HG03457 (cell line): ENCODE measurements around the gene OGDH.
"Not testable (repeated sequence)": the region's sequence is repeated elsewhere in the genome, so short reads cannot be mapped to it uniquely, and the experiment has no call there.

Experiments
- ATAC-seq: cut with Tn5 transposase; IDR thresholded peaks from one replicate; pipeline ENCODE4 v1.9.1; 2021; ENCODE audit warnings: moderate number of reproducible peaks; ENCODE audit not compliant: unreplicated experiment

The OGDH gene

DNA sequence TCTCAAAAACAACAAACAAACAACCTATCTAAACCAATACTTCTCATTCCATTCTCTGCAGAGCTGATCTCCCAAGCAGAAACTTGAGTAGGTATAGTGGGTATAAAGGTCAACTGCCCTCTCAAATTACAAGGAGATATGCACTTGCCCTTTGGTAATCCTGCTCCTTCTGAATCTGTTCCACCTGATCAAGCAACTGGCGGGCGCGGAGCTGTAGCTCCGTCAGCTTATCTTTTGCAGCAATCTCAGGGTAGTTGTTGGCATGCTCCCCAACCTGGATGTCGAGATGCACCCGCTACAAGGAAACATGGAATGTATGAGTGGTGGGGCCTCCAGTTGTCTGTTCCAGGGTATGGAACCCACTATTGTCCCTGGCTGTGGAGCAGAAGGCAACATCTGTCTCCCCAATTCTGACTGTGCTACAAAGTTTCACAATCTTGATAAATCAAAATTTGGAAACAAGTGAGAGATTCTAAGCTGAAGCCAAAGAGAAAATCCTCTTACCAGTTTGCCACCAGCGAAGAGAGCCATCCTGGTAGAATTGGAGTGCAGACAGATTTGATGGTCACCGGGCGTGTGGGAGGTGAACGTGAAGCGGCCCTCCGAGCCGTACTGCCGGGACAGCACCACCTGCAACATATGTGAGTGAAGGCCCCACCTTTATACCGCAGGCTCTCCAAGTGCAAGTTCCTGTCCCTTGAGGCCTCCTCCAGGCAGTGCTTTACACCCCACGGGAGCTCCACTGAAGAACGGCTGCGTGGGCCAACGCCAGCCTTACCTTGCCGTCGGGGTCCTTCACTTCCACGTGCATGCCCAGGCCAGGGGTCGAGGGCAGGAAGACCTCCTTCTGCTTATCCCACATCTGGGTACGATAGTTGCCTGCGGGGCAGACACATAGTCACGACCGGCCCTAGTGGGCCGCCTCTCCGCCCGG, 25.2 kb upstream of the OGDH start:
- peak; percentile 25 for ATAC-seq

DNA sequence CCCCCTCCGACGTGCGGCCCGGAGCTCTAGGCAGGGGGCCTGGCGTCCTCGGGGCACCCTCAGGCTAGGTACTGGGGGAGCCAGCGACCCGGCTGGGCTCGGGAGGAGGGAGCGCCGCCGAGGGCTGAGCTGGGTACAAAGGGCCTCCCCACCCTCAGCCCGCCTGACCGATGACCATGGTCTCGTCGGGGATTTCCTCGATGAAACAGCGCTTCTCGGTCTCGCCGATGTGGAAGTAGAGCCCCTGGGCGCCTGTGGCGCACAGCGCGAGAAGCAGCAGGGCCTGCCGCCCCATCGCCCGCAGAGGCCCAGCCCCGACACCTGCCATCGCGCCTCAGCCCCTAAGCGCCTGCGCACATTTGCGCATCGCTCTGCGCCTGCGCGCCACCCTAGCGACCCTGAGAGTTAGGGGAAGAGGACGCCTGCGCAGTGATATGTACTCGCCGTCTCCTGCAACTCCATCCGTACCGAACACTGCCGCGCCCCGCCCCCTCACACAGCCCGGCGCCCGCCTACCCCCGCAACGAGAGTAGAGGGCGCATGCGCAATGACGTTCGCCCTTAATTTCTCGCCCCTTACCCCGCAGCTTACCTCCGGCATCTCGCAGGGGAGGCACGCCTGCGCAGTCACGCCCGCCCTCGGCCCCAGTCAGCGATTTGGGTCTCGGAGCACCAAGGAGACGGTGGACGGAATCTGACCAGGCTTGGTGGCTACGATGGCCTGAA, 24.4 kb upstream of the OGDH start, which contains the start of gene TMED4:
Gene TMED4 (minus strand): TSS at position 353 of the 725 bp plus-strand sequence. CDS start 25 bp downstream, at position 328.
- peak; percentile 68 for ATAC-seq

DNA sequence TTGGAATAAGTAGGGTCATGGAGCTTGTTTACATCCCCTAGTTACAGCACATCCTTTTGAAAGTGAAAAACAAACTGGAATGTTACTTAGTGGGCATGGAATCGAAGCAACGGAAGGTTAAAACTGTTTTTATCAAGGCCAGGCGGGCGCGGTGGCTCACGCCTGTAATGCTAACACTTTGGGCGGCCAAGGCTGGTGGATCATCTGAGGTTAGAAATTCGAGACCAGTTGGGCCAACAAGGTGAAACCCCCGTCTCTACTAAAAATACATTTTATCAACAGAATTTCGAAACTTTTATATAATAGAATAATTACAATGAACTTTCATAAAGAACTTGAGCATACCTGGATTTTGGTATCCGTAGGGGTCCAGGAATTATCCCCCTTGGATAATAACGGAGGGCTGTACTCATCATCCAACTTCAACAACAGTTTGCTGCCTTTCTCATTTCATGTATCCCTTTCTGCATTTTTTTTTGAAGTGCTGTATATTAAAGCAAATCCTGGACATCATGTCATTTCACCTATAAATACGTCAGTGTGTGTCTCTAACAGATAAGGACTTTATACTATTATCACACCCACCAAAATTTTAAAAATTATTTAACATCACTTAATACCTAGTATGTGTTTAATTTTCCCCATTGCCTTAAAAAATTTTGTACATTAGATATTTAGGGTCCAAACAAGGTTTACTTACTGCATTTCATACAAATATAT, 23.1 kb upstream of the OGDH start:
- no peak for ATAC-seq

DNA sequence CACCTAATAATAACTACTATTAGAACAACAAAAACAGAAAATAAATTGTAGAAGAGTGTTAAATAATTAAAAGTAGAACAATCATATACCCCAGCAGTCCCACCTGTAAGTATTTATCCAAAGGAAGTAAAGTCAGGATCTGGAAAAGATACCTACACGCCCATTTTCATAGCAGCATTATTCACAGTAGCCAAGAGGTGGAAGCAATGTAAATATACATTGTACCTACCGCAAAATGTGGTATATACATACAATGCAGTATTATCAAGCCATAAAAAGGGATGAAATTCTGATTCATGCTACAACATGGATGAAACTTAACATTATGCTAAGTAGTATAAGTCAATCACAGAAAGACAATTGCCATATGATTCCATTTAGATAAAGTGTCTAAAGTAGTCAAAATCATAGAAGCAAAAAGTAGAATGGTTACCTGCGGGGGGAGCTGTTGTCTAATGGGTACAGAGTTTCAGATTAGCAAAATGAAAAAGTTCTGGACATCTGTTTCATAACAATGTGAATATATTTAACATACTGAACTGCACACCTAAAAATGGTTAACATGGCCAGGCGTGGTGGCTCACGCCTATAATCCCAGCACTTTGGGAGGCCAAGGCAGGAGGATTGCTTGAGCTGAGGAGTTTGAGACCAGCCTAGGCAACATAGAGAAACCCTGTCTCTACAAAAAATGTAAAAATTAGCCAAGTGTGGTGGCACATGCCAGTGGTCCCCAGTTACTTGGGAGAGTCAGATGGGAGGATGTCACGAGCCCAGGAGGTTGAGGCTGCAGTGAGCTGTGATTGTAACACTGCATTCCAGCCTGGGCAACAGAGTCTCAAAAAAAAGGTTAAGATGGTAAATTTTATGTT, 18.4 kb upstream of the OGDH start:
- no peak for ATAC-seq

DNA sequence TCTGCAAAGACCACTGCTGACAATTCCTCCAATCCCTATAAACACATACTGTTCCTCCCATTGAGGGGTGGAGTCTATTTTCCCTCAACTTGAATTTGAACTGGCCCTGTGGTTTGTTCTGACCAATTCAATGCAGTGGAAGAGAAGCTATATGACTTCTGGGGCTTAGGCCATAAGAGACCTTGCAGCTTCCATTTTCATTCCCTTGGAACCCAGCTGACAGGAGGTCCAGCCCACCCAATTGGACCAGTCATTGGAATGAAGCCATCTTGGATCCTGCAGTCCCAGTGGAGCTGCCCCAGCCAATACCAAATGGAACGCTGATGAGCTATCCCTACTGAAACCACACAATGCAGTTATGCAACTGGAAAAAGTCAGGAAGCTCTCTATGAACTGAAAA, 15.5 kb upstream of the OGDH start:
- ATAC-seq = no peak

DNA sequence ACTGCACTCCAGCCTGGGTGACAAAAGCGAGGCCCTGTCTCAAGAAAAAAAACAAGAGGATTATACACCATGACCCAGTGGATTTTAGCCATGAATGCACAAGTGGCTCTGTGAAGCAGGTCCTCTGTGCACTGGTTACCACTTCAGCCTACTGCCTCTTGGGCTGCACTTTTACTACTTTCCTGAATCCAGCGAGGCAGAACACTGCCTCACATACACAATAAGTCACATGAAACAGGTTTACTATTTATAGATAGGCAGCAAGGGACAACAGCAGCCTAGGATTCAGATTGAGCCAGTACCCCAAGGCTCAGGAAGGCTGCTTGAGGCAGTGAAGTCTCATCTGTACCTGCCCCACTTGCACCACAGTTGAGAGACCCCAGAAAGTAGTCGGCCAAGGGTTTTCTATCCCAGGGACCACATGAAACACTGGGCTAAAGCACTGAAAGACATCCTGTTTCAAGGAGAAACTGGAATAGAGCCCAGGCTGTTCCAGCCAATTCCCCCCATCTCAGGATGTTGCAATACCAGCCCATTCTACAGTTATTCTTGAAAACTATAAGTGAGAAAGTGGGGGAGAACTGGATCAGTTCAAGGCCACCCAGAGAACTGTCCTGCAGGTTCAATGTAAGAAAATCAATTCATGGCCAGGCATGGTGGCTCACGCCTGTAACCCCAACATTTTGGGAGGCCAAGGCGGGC, 10.3 kb upstream of the OGDH start:
- no peak for ATAC-seq

DNA sequence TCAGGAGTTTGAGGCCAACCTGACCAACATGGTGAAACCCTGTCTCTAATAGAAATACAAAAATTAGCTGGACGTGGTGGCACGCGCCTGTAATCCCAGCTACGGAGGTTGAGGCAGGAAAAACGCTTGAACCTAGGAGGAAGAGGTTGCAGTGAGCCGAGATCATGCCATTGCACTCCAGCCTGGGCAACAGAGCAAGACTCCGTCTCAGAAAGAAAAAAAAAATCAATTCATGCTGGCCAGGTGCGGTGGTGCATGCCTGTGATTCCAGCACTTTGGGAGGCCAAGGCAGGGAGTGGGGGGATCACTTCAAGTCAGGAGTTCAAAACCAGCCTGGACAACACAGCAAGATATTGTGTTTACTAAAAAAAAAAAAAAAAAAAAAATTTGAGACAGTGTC, 9.2 kb upstream of the OGDH start:
- ATAC-seq = not testable (repeated sequence)

DNA sequence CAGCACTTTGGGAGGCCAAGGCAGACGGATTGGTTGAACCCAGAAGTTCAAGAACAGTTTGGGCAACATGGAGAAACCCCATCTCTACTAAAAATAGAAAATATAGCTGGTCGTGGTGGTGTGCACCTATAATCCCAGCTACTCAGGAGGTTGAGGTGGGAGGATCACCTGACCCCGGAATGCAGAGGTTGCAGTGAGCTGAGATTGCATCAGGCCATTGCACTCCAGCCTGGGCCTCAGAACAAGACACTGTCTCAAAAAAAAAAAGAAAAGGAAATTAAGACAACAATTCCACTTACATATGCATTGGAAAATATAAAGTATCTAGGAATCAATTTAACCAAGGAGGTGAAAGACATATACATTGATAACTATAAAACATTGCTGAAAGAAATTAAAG, 7.2 kb upstream of the OGDH start:
- no peak for ATAC-seq

DNA sequence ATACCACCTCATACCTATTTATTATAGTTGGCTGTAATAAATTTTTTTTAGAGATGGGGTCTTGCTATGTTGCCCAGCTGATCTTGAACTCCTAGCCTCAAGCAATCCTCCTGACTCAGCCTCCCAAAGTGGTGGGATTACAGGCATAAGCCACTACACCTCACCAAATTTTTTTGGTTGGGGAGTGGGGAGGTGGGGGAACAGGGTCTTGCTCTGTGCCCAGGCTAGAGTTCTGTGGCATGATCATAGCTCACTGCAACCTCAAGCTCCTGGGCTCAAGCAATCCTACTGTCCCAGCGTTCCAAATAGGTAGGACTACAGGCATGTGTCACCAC, 3.9 kb upstream of the OGDH start:
- no peak for ATAC-seq

DNA sequence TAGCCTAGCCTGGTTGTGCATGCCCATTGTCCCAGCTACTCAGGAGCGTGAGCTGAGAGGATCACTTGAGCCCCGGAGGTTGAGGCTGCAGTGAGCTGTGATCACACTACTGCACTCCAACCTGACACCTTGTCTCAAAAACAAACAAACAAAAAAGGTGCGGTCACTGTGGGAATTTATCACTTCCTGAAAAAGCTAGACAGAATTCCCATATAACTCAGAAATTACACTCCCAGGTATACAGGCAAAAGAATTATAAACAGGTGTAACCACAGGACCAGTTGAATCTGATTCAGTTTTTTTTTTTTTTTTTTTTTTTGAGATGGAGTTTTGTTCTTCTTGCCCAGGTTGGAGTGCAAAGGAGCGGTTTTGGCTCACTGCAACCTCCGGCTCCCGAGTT, 3.2 kb upstream of the OGDH start:
- ATAC-seq = no peak

DNA sequence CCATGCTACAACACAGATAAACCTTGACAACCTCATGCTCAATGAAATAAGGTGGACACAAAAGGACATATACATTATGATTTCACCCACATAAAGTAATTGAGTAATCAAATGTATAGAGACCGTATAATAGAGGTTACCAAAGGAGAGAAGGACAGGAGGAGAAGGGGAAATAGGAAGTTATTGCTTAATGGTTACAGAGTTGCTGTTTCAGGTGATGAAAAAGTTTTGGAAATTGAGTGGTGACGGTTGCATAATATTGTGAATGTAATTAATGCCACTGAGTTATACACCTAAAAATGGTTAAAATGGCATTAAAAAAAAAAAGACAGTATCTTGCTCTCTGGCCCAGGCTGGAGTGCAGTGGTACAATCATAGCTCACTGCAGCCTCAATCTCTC, 1.5 kb upstream of the OGDH start:
- no peak for ATAC-seq

DNA sequence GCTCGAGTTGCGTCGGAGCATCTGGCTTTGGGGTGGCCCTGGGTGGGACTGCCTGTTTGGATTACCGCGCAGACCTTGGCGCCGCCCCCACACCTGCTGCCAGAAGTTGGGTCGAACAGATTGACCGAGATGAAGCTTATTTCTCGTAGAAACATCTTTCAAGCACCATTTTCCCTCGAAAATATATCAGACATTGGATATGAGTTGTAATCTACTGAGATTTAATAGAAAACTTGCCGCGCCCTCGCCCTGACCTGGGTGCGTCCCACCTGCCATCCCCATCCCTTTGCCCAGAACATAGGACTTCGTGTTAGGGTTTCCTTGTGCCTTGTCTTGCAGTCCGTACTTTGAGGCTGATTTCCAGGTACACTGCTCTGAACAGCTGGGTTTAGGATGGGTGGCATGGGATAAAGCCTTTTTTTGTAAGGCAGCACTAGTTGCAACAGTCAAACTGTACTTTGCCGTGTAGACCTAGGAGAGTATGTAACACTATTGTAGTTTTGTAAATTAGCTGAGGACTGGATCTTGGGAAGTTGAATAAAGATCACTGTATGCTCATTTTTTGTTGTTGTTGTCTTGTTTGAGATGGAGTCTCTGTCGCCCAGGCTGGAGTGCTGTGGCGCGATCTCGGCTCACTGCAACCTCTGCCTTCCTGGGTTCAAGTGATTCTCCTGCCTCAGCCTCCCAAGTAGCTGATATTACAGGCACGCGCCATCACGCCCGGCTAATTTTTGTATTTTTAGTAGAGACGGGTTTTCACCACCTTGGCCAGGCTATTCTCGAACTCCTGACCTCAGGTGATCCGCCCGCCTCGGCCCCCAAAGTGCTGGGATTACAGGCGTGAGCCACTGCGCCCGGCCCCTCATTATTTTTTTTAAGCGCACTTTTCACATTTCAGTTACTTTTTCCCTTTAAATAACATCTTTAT, 978 bp downstream of the OGDH start:
- no peak for ATAC-seq

DNA sequence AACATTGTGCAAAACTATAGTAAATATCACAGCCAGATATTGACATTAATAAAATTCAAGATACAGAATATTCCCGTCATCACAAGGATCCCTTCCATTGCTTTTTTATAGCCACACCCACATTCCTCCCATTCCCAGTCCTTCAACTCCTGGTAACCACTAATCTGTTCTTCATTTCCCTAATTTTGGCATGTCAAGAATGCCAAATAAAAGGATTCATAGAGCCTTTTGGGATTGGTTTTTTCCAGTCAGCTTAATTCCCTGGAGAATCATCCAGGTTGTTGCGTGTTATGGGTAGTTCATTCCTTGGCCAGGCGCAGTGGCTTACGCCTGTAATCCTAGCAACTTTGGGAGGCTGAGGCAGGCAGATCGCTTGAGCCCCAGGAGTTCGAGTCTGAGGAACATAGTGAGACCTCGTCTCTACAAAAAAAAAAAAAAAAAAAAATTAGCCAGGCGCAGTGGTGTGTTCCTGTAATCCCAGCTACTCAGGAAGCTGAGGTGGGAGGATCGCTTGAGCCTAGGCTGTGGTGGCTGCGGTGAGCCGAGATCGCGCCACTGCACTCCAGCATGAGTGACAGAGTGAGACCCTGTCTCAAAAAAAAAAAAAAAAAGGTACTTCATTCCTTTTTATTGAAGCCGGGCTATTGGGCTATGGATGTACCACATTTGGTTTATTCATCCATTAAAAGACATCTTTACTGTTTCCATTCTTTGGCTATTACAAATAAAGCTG, 2.7 kb downstream of the OGDH start:
- ATAC-seq = no peak

DNA sequence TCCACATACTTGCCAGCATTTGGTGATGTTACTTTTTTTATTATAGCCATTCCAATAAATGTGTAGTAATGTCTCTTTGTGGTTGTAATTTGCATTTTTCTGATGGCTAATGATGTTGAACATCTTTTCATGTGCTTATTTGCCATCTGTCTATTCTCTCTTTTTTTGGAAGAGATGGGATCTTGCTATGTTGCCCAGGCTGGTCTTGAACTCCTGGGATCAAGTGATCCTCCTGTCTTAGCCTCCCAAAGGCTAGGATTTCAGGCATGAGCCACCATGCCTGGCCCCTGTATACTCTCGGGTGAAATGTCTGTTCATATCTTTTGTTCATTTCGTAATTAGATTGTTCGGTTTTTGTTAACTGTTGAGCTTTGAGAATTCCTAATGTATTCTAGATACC, 3.4 kb downstream of the OGDH start:
- no peak for ATAC-seq

DNA sequence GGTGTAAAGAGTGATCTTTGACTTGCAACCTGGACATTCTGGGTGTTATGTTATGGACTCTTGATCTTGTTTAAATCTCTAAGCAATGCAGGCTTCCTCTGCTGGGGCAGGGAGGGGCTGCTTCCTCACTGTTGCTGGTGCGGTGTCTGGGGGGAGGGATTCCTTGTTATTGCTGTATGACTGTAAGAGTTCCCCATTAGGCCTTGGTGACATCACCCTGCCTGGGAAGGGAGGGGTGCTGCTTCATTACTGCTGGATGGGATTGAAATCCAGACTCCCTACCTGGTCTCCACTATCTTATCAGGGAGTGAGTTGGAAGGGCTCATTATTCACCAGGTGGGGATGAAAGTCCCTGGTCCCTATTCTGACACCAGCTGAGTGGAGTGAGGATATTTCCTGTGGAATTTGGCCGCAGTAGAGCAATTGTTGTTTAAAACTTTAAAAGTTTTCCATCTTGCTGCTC, 8.8 kb downstream of the OGDH start:
- ATAC-seq = no peak

DNA sequence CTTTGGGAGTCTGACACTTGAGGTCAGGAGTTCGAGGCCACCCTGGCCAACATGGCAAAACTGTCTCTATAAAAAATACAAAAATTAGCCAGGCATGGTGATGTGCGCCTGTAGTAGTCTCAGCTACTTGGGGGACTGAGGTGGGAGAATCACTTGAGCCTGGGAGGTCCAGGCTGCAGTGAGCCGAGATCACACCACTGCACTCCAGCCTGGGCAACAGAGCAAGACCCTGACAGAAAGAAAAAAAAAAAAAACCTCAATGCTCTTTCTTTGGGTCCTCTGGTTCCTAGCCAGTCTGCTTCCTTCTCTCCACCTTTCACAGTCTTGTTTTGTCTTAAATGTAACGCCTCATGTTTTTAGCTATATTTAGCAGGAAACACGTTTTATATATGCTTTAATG, 9.4 kb downstream of the OGDH start:
- no peak for ATAC-seq

DNA sequence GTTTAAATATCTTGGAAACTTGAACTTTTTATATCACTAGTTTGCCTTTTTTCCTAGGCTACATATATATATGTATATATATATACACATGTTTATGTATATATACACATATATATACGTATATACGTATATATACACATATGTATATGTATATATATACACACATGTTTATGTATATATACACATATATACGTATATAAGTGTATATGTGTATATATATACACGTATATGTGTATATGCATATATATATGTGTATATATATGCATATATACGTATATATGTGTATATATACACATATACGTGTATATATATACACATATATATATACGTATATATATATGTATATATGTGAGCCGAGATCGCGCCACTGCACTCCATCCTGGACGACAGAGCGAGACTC, 10.1 kb downstream of the OGDH start:
- no peak for ATAC-seq

DNA sequence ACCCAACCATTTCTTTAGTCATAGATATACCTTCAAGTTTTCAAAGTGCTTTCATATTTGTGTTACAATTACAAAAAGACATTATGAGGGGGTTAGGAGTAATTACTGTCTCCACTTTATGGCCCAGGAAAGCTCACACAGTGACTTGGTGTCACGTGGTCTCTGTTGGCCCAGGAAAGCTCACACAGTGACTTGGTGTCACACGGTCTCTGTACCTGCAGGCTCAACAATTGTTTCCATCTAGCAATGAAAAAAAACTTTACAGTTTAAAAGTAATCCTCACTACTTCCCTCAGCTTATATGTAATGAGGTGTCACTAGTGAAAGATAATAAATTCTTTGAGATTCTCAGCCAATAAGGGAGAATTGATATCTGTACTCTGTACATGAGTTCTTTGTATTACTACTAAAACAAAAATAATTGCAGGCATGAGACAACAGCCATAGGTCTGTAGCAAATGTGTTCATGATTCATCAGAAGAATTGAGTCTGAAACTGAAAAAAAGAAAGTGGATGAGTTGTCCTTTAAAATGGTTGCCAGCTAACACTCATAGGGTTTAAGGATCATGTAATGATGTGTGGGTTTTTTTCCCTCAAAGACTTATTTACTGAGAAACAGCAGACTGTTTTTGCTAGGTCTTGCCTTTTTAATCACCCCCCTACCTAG, 10.9 kb downstream of the OGDH start:
- ATAC-seq = no peak
